DND-41 (cell line): ENCODE data around the gene CHAC2.

Experiments used
- CTCF ChIP-seq: IDR thresholded peaks from 2 replicates; pipeline ENCODE4 v1.5.1; 2012; ENCODE audit warnings: borderline replicate concordance, low read length, moderate library complexity, mild to moderate bottlenecking; ENCODE audit not compliant: poor library complexity, severe bottlenecking; ENCODE audit errors: extremely low read depth
- EZH2 ChIP-seq: IDR thresholded peaks from 3 replicates; pipeline ENCODE4 v1.6.1; 2012; ENCODE audit warnings: borderline replicate concordance, low read depth, mild to moderate bottlenecking, moderate library complexity, low read length, inconsistent platforms; ENCODE audit not compliant: severe bottlenecking

GRCh38 chr2:53820711-53821110 lies 53.1 kb downstream of the CHAC2 start:
- no peak for TF ChIP-seq CTCF
- TF ChIP-seq EZH2, result no peak
